HG03066 (cell line): ENCODE results near the gene INVS.
"Not testable (repeated sequence)": the region's sequence is repeated elsewhere in the genome, so short reads cannot be mapped to it uniquely, and the experiment has no call there.

ENCODE experiments used
- ATAC-seq: cut with Tn5 transposase; IDR thresholded peaks from one replicate; pipeline ENCODE4 v1.9.1; 2021; ENCODE audit warnings: low read depth; ENCODE audit not compliant: unreplicated experiment

INVS gene

DNA sequence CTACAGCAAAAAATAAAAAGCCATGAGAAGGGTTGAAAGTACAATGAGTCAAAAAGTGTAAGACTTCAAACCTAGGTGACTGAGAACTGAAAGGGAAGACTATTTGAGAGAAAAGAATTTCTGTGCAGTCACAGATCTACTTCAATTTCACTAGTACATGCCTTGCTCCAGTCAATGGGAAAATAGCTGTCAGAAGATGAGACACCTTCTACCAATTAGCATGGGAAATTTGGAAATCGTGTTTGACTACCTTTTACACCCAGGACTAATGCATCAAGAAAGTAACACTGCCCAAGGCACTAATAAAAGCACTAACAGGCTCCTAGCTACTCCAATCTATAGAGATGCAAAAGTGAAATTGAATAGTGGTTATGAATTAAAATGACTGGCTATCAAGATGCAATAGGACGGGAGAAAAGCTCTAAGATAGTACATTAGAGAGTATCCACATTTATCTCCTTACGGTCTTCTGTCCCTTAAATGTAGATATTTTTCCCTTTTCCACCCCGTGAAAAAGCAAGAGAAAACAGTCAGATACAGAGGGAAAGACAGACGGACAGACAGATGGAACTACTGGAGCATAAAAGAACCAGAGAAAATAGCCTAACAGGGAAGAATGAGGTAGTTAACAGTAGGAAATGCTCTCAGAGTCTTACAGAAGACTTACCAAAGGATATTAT, 15.5 kb upstream of the INVS start:
- peak; percentile 45 for ATAC-seq

DNA sequence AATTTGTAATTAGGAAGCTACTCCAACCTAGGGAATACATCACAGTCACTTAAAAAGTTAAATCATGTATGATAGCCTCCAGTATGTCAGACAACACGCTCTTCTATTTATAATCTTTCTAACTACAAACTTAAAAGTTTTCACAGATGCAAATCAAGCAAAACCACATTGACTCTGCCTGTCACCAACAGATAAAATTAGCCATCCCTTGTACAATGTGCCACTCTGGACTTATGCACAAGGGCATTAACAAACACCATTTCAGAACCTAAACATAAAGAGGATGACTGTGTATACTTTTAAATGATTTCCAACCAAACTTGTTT, 15.0 kb upstream of the INVS start:
- ATAC-seq, result peak; percentile 56

DNA sequence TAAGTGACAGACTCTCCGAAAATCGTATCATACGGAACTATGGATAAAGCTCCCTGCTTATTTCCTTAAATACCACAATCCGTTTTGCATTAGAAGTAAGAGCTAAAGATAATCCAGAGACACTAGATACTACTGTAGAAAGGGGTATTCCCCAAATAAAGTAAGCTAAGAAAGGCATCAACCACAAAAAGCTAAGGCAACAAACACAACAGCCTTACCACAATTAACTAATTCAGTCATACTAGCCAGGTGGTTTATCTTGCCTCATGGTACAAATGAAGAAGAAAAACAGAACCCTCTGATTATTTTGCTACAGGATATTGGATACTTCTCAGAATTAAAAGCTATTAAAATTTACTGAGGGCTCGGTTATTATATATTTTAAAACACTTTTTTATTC, 14.3 kb upstream of the INVS start:
- peak; percentile 76 for ATAC-seq

DNA sequence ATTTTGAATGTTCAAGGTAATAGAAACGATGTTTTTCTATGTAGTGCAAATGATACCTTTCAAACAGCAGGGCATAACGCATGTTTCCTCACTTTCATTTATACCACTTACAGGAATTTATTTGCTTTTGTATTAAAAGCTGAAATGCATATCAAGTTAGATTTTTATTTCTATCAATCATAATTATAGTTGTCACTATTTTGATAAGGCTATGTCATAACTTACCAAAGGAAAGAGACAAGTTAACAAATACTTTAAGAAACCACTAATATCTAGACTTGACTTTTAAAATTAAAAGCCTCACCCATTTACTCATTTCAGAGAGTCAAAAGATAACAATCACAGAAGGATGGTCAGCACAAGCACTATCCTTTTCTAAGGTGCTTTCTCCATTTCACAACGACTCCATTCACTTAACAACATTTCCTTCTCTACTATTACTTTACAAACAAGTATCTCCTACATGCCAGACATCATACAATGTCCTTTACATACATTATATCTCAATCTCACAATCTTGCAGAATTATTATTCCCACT, 12.9 kb upstream of the INVS start:
- ATAC-seq, result no peak

DNA sequence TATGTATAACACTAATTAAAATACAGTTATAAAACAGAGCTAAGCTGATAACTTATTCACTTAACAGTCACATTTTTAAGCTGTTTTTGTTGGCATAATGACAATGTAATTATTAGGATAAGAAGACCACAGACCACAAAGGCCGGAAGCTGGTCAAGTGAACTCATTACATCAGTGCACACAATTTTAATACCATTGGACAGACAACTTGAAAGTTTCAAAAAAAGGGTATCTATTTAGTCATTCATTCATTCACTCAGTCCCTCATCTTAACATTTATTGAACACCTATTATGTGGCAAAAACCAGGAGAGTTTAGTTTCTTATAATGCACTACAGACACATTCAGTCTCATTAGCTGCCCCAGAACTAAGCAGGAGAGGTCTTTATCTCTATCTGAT, 11.8 kb upstream of the INVS start:
- ATAC-seq, result no peak

DNA sequence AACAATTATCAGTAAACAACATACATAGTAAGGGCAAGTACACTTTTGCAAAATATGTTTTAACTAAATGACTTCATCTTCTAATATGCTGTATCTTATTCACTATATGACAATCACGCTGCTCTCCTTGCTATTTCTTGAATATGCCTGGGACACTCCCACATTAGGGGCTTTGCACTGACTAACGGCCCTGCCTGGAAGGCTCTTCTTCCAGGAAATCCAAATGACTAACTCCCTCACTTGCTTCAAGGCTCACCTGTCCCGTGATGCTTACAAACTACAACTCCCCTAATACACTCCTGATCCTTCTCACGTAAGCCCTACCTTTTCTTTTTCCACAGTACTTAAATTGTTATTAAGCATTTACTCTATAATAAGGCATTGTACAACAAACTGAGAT, 10.8 kb upstream of the INVS start:
- no peak for ATAC-seq

DNA sequence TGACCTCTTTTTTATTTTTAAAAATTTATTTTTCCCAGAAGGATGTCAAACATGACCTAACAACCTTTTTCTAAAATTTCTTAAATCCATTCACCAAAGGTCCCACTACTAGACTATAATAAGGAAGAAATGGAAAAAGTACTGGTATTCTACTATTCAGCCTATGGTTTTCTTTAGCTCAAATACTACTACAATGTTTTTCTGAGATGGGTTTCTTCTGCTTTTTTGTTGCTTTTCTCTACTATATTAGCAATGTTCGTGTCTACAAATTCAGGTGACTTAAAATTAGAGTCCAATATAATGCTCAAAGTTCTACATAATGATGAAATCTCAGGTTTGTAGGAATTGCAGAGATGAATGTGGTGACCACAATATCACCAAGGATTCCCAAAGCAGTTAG, 8.2 kb upstream of the INVS start:
- ATAC-seq, result no peak

DNA sequence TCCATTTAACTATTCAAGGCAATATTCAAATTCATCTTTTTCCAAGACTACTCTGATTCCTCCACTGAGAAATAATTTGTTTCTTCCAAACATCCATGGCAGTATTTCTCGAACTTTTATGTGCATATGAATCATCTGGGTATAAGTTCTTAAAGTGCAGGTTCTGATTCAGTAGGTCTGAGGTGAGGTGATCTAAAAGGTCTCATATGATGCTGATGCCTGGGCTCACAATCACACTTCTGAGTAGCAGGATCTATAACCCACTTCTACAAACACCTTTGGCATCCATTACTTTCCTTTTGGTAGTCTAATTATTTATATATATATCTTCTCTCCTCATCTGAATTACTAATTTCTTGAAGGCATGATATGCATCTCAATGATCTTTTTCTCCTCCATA, 7.4 kb upstream of the INVS start:
- ATAC-seq, result no peak

DNA sequence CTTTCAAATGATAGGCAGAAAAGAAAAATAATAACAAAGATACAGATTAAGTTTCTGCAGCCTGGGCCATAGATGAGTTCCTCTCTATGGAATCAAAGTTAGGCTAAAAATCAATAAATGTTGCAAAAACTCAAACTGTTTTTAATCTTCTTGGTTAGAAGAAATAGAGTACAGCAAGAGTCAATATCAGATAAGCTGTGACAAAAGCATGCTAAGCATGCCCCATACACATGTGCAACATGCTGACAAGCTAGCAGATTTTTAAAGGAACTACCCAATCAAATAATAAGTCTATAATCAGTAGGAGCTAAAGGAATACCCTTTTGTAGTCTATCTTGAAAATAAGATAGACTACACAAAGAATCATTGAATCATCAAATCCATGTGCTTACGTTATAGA, 7.0 kb upstream of the INVS start:
- no peak for ATAC-seq

DNA sequence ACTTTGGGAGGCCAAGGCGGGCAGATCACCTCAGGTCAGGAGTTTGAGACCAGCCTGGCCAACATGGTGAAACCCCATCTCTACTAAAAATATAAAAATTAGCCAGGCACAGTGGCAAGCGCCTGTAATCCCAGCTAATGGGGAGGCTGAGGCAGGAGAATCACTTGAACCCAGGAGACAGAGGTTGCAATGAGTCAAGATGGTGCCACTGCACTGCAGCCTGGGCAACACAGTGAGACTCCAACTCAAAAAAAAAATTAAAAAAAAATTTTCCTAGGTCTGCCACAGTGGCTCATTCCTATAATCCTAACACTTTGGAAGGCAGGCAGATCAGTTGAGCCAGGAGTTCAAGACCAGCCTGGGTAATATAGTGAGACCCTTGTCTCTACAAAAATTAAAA, 4.6 kb upstream of the INVS start:
- ATAC-seq, result not testable (repeated sequence)

DNA sequence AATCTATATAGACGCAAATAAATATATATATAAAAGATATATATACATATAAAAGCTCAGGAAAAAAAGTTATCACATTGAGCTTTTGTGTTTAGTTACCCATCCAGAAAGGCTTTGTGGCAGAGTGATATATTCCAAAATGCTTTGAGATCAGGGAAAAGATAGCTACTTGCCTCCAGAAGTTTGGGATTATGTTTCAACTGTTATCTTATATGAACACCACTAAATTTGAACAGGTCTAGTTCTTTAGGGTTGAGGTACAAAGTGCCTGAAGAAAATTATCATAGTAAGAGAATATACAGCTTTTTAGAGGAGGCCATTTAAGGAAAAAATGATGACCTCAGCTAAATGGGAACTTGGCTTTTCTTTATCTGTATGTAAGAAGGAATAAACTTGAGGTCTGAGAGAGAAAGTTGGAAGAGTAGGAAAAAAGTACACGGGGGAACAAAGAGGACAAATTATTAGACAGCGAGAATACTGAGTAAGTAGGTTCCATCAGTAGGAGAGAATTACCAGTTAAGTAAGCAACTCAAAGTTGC, 2.6 kb upstream of the INVS start:
- ATAC-seq, result no peak

DNA sequence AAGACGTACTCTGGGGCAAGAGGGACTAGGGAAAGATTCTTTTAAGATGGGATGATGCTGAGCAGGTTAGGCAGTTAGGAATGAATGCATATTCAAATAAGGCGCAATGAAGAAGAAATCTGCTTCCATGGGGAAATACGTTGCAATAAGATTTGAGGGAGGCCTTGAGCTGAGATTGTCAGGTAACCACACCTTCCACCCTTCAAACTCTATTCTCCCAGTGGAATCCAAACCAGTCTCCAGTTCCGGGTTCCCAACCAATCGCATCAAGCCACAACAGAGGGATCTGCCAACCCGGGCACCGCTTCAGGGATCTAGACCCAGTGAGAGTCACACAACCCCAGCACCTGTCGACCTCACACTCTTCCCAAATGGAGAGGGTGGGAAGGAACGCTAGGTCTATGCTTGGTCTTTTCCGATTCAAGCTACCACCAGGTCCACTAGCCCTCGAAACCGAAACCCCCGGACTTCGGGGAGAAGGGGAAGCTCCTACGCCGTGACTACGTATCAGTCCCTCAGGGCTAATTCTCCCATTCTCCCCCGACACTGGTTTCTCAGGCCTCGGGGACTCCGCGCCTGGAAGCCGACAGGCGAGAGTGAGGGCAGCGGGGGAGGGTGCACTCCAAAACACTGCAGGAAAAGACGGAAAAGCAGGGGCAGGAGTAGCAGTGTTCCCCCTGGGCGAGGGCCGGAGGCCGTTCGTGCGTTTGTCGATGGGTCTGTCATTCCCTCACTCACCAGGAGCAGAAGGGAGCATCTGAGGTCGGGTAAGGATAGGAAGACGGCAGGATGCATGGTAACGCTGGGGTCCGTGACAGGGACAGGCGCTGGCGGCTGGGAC, 777 bp upstream of the INVS start:
- peak; percentile 8 for ATAC-seq

DNA sequence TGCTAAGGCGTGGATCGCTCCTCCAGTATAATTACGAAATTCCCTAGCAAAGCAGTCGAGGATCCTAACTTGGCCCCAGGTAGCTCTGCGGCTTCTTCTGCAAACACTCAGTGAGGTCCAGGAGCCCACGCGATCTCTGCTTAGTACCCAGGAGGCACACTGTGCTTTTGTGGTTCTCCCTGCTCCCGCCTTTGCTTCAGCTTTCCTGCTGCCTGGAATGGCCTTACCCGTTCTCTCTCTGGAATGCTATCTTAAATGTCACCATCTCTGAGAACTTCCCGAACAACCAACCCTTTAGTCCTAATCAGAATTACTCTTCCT, 639 bp downstream of the INVS start:
- ATAC-seq, result no peak

DNA sequence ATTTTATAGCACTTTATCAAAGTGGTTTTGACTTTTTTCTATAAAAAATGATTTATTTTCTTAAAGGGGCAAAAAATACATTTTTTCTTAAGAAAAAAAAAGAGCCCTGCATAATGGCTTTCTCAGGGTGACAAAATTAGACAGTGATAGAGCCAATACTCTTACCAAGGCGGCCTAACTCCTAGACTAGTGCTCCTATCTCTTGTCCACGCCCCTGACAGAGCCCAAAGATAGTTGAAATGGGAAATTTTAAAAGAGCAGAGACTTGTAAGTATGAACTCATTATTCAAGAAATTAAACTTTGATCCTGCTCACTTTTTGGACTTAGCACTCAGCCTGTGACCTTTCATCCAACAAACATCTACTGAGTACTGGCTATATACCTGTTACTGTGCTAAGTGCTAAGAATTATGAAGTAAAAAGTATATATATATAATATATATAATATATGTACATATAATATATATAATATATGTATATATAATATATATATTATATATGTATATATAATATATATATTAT, 1.2 kb downstream of the INVS start:
- no peak for ATAC-seq

DNA sequence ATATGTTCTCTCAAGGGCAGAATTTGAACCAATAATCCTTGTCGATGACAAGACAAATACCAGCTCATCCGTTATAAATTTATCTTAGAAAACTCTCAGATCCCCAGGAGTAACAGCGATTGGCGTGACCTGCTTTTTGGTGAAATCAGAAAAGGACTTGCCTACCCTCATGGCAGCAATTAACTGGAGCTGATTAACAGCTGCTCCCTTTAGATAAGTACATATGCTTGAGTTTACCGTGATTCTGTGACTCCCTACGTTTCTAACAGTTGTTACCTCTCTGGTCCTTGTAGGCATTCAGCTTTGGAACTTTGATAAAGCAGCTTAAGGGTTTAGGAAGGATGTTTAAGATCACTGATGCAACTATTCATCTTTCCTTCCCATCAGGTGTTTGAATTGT, 2.6 kb downstream of the INVS start:
- no peak for ATAC-seq

DNA sequence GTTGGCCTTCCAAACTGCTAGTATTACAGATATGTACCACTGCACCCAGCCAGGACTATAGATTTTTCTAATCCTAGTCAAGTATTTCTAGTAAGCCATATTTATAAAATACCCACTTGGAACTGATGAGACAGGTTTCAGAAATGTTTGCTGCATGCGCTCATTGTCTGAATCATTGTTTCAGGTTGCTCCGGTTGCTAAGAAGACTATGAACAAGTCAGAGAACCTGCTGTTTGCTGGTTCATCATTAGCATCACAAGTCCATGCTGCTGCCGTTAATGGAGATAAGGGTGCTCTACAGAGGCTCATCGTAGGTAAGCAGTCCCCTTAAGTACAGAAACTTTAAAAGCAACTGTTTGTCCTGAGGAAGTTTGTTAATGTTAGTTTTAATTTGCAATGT, 5.3 kb downstream of the INVS start:
- ATAC-seq, result no peak

DNA sequence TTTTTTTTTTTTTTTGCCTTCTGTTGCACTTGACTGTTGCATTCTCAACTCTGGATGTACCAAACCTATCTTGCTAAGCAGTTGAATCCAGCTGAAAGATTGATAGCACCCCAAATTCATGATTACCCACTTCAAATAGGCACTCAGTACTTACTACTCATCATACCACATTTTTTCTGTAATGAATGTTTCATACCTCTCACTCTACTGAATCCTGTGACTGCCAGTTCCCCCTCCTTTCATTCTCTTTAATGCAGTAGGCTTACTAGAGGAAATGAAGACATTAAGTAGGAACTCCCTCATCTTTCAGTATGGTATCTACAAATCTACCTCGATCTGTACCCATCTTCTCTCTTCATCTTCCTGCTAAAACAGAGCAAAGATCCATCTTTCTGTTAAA, 6.8 kb downstream of the INVS start:
- no peak for ATAC-seq

DNA sequence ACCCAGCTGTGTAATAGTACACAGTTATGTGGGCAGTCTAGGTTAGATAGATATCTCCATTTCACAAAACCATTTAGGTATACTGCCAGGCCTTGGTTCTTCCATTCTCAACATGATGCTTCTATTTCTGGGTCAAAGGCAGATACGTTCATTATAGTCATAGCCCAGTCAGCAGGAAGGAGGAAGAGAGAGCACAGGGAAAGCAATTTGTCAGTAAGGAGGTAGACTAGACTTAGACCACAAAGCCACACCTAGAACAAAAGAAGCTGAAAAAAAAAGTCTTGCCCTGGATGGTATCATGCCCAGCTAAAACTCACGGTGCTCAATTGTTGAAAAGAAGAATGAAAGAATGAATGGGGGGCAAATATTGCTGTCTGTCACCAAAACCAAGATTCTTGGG, 7.6 kb downstream of the INVS start:
- ATAC-seq, result no peak

DNA sequence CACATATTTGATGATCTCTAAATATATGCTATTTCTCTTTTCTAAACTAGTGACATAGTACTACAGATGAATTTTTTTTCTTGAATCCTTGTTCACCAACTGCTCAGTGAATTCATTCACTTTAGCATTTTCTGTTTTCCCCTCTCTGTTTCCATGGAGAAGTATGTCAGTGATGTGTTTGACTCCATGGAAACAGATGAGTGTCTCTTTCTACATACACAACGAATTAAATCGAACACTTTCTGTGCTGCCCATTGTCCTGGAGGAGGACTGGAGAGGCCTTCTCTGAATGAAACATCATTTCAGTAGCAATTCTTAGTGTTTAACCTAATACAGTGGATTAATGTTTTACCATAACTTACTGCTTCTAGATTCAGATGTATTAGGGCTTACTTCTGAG, 9.5 kb downstream of the INVS start:
- no peak for ATAC-seq

DNA sequence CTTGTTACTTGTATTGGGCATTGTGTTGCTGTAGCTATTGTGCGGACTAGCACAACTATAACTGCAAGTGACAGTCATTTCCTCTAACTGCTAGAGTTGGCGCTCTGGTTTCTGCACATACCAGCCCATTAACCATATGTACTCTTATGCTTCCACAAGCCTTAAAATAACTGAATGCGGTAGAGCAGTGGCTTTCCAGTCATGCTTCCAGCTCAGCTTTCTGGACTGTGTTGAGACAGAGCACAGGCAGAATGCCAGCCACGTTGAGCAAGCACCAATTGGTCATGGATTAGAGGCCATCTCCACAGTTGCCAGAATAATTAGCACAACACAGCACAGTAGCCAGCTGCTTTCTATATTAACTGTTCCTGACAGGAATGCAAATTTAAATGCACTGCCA, 12.2 kb downstream of the INVS start:
- no peak for ATAC-seq

DNA sequence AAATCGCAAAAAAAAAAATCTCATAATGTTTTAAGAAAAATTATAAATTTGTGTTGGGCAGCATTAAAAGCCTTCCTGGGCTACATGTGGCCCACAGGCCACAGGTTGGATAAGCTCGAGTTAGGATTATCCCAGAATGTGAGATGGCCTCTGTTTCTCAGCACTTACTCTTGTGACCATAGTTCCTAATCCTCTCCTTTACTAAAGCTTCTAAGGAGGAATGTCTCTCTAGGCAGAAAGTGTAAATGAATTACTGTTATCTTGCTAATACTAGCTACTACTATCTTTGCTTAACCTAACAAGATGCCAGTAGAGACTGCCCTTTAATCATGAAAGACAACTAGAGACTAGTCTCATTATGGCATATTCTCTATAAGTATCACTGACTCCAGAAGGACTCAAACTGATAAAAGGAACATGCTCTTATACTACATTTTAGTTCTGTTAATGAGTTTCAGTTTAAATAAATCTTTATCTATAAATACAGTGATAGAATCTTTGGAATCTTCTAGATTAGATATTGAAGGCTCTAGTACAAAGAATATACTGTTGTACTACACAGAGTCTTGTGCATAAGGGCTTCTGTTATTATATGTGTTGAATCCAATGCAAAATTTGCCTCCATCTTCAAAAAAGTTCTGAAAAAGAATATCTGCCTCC, 13.8 kb downstream of the INVS start:
- ATAC-seq, result no peak
